Gastroesophageal sphincter (tissue), 3 donors: Measurements from ENCODE around the gene SLAMF1.

Experiments
- EP300 ChIP-seq: sonication (generic); formaldehyde crosslinking; IDR thresholded peaks from one replicate; pipeline ENCODE4 v1.6.1; 2017; ENCODE audit warnings: antibody characterized with exemption, mild to moderate bottlenecking
- POLR2A ChIP-seq, 2 donors: fragments of 450-650 bp; IDR thresholded peaks; one replicate each; pipeline ENCODE4 v1.6.1; 2017; ENCODE audit warnings: antibody characterized with exemption in 2 of 2, mild to moderate bottlenecking in 2 of 2, moderate library complexity in 1 of 2
- POLR2AphosphoS5 ChIP-seq: sonication (generic); formaldehyde crosslinking; IDR thresholded peaks from one replicate; pipeline ENCODE4 v1.6.1; 2017; ENCODE audit warnings: antibody characterized with exemption
- TF ChIP-seq, protein P1 (sequence below), 4 experiments: fragments of 200-600 bp in 2 of 4; fragments of 450-650 bp in 2 of 4; sonication (generic) in 1 of 4; IDR thresholded peaks; one replicate each; pipeline ENCODE4 v1.5.1; 2017 to 2019; ENCODE audit warnings: antibody characterized with exemption in 4 of 4, mild to moderate bottlenecking in 2 of 4, moderate library complexity in 2 of 4

DNA sequence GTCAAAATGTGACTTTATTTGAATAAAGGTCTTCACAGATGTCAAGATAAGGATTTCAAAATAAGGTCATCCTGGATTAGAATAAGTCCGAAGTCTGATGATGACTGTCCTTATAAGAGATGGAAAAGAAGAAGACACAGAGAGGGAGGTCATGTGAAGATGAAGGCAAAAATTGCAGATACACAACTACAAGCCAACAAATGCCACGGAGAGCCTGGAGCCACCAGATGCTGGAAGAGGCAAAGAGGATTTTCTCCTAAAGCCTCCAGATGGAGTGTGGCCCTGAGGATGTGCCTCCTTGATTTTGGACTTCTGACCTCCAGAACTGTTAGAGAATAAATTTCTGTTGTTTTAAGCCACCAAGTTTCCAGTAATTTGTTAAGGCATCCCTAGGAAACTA lies 31.2 kb downstream of the SLAMF1 start:
- TF ChIP-seq, protein P1, sequence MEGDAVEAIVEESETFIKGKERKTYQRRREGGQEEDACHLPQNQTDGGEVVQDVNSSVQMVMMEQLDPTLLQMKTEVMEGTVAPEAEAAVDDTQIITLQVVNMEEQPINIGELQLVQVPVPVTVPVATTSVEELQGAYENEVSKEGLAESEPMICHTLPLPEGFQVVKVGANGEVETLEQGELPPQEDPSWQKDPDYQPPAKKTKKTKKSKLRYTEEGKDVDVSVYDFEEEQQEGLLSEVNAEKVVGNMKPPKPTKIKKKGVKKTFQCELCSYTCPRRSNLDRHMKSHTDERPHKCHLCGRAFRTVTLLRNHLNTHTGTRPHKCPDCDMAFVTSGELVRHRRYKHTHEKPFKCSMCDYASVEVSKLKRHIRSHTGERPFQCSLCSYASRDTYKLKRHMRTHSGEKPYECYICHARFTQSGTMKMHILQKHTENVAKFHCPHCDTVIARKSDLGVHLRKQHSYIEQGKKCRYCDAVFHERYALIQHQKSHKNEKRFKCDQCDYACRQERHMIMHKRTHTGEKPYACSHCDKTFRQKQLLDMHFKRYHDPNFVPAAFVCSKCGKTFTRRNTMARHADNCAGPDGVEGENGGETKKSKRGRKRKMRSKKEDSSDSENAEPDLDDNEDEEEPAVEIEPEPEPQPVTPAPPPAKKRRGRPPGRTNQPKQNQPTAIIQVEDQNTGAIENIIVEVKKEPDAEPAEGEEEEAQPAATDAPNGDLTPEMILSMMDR (IDR thresholded peaks at IDR 0.05) = no peak
- no peak for TF ChIP-seq POLR2AphosphoS5
- TF ChIP-seq EP300 = no peak
- TF ChIP-seq POLR2A (IDR thresholded peaks at IDR 0.05) = no peak
